HG03139 (cell line): ENCODE measurements around the gene KCNK4.
A peak's percentile ranks its signal among the peaks of the same experiment; 100 is the strongest.

ENCODE experiments used
- ATAC-seq: cut with Tn5 transposase; IDR thresholded peaks from one replicate; pipeline ENCODE4 v1.9.1; 2021; ENCODE audit not compliant: unreplicated experiment

Gene KCNK4

DNA sequence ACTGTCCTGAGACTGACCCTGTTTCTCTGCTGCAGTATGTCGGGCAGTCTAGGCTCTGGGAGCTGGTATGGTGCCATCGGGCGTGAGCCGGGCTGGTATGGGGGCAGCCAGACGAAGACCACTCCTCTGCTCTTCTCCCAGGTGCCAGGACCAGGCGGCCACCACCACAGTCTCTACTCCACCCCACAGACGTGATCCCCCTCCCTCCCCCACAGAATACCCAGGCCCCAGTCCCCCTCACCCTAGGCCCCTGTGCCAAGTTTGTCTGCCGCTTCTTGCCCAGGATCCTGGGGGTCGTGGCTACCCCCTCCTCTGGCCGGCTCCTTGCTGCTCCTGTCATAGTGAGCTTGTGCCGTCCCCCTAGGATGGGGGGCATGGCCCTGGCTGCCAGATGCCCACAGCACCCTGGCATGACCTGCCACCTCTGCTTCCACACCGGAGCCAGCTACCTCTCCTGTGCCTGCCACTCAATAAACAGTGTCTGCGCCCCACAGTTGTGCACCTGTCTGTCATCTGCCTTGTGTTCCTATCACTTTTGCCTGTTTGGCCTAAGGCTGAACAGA lies 2.0 kb upstream of the KCNK4 start:
- ATAC-seq: no peak

- no peak for ATAC-seq
These were observed 495 bp upstream of the KCNK4 start for GRCh38 chr11:64290352-64291261.

DNA sequence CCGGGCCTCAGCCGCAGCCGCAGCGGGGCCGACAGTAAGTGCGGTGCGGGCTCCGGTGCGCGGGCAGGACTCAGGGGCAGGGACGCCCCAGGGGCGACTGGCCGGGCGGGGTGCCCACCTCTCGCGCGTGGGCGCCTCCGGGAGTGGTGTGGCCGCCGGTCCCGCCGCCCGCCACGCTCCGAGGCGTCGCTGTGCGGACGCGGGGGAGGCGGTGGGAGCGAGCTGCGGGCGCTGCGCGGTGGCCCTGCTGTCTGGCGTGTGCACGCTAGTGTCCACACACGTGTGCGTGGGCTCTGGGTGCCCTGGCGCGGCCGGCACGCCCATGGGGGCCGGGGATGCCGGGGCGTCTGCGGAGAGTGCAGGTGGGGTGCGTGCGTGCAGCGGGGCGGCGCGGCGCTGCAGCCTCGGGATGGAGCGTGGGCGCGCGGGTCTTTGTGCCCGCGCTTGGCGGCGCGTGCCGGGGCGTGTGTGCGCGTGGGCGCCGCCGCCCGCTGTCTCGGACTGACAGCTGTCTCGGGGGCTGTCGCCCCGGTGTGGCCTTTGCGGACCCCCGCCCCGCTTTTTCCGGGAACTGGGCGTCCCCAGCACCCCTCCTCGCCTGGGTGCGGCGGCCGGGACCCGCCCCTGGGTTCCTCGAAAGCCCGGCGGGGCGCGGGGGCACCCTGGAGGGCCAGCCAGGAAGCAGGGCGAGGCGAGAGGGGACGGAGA lies 804 bp downstream of the KCNK4 start:
- no peak for ATAC-seq

DNA sequence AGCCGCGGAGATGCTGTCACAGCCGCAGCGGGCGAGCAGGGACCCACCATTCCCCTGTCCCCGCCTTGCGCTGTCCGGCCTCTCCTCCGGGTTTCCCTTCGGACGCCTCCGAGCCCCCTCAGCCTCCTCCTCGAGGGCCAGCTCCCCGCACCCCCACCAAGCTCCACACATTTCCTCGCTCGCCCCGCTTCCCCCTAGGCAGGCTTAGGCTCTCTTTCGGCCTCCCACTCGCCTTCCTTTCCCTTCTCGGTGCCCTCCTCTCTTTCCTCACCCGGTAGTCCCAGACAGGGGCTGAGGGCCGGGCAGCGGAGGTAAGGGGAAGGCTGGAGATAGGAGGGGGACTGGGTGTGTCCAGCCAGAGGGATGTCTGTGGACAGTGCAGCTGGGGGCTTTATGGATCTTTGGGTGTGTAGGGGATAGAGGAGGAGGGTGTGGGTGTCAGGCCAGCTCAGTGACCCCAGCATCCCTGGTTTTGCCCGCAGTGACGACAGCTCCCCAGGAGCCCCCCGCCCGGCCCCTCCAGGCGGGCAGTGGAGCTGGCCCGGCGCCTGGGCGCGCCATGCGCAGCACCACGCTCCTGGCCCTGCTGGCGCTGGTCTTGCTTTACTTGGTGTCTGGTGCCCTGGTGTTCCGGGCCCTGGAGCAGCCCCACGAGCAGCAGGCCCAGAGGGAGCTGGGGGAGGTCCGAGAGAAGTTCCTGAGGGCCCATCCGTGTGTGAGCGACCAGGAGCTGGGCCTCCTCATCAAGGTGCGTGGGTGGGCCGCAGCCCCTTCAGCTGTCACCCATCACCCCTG lies 1.6 kb downstream of the KCNK4 start:
- no peak for ATAC-seq

GRCh38 chr11:64294774-64295173 lies 3.7 kb downstream of the KCNK4 start:
- ATAC-seq: no peak

- no peak for ATAC-seq
These were observed 4.7 kb downstream of the KCNK4 start for GRCh38 chr11:64295760-64296159.

- no peak for ATAC-seq
These were observed 5.1 kb downstream of the KCNK4 start for GRCh38 chr11:64296236-64296635.

- ATAC-seq: no peak
These were observed 6.0 kb downstream of the KCNK4 start for GRCh38 chr11:64296830-64297698.

GRCh38 chr11:64297699-64298358 lies 6.7 kb downstream of the KCNK4 start:
- ATAC-seq: no peak

- no peak for ATAC-seq
These were observed 8.1 kb downstream of the KCNK4 start for GRCh38 chr11:64298966-64299846.

- no peak for ATAC-seq
These were observed 8.9 kb downstream of the KCNK4 start, which contains the start of gene CATSPERZ for GRCh38 chr11:64299847-64300648. TSS of gene CATSPERZ (plus strand) at chr11:64300358. CDS start at chr11:64300411, 53 bp downstream.

GRCh38 chr11:64303109-64304031 lies 12.3 kb downstream of the KCNK4 start:
- ATAC-seq: no peak

- ATAC-seq: no peak
These were observed 12.9 kb downstream of the KCNK4 start for GRCh38 chr11:64304032-64304315.

DNA sequence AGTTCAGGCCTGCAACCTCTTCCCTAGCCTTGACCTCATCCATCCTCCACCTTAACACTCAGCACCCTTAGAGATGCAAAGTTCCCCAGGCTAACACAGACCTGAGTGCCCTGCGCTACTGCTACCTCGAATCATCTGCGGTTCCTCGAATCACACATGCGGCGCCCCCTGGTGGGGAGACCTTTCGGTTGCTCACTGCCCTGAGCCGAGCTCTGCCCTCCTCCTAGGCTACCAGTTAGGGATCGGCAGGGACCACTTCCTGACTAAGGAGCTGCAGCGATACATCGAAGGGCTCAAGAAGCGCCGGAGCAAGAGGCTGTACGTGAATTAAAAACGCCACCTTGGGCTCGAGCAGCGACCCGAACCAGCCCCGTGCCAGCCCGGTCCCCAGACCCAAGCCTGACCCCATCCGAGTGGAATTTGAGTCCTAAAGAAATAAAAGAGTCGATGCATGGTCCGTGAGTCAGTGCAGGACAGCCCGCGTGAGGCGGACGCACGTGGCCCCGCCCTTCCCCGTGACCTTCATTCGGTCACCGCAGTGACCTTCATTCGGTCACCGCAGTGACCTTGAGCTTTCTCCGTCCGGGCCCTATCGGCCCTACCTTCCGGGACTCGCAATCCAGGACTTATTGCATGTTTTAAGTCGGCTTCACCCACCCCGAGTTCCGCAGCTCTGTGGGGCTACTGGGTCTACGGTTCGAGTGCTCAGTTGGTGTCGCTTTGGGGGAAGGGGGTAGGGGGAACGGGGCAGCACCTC lies 13.4 kb downstream of the KCNK4 start:
- ATAC-seq: peak; percentile 38

DNA sequence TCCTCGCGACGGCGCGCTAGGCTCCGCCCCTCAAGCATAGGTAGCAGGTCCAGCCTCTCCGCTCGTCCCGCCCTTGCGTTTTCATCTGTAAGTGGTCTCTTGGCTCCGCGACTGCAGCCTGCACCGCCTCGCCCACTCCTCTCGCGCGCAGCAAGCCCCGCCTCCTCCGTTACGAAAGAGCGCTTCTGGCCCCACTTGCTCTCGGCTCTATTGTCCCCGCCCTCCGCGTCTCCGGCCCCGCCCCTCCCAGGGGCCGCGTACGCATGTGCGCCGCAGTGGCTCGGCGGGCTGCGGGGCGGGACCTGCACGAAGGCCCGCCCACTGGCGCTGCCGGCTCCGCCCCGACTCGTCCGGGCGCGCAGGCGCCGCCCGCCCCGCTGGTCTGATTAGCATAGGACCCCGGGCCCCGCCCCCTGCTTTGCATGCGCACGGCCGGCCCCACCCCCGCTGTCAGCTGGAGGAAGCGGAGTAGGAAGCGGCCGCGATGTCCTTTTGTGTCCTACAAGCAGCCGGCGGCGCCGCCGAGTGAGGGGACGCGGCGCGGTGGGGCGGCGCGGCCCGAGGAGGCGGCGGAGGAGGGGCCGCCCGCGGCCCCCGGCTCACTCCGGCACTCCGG lies 14.1 kb downstream of the KCNK4 start, which contains the start of gene ESRRA:
Gene ESRRA, plus strand, starts transcription at position 450 of the 616 bp plus-strand sequence. CDS start 1,656 bp downstream, outside the sequence.
- peak; percentile 63 for ATAC-seq
